Pons (tissue), 1 donor: ENCODE results near the gene AMOTL1.
"Not testable (repeated sequence)": the region's sequence is repeated elsewhere in the genome, so short reads cannot be mapped to it uniquely, and the experiment has no call there.

Source experiments
- DNase-seq: peaks from one replicate; pipeline ENCODE4 v3.0.0-alpha.2; 2016; ENCODE audit warnings: low spot score

AMOTL1 gene

DNA sequence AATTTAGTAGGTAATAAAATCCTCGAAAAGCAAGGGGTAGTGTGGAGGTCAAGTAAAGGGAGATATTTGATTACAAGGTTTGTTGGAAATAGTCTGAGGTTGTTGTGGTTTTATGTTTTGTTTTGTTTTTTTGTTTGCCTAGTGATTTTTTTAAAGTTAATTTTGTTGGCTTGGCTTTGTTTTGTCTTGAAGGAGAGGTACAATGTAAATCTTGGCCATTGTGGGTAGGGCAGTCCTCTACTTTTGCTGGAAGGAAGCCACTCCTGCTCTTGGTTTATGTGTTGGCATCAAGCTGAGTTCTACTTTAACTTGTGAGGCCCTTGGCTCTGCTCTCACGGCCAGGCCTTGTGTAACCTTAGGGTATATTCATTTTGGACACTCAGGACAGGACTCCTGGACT lies 3.2 kb downstream of the AMOTL1 start:
- DNase-seq, result no peak

DNA sequence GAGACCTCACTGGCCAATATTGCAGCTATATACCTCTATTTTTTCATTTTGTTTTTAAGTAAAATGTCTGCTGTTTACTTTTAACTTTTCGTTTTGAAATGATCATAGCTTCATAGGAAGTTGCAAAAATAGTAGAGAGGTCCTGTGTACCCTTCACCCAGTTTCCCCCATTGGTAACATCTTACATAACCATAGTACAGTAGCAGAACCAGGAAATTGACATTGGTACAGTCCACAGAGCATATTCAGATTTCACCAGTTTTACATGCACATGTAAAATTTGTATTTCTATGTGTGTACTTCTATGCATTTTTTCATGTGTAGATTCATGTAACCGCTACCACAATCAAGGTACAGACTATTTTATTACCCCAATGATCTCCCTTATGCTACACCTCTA lies 3.8 kb downstream of the AMOTL1 start:
- DNase-seq, result no peak

DNA sequence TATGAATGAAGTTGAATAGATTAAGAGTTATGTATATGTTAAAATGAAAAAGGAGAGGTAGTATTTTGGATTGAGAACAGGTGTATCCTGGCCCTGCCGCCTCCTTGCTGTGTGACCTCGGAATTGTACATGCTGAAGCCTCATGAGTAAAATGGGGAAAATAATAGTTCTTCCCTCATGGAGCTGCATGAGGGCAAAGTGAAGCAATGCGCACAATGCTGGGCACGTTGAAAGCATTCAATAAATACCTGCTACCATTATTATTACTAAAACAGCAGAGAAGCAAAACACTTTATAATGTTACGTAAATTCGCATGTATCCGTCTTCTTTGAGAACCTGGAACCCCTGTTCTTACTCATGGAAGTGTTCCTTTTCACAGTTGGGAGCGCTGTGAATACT lies 5.7 kb downstream of the AMOTL1 start:
- DNase-seq, result no peak

DNA sequence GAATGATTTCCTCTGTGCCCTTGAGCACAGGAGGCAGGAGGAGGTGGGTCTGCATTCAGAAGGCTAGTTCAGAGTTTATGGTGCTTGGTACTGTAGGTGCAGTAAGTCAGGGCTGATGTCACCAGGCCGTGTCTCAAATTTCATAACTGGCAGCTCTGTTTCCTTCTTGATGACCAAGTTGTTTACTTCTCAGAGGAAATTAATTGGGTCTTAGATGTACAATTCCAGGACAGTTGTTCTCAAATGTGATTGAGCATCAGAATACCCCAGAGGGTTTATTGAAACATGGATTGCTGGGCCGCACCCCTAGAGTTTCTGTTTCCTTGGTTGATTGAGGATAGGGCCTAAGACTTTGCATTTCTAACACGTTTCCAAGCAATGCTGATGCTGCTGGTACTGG lies 6.2 kb downstream of the AMOTL1 start:
- no peak for DNase-seq

DNA sequence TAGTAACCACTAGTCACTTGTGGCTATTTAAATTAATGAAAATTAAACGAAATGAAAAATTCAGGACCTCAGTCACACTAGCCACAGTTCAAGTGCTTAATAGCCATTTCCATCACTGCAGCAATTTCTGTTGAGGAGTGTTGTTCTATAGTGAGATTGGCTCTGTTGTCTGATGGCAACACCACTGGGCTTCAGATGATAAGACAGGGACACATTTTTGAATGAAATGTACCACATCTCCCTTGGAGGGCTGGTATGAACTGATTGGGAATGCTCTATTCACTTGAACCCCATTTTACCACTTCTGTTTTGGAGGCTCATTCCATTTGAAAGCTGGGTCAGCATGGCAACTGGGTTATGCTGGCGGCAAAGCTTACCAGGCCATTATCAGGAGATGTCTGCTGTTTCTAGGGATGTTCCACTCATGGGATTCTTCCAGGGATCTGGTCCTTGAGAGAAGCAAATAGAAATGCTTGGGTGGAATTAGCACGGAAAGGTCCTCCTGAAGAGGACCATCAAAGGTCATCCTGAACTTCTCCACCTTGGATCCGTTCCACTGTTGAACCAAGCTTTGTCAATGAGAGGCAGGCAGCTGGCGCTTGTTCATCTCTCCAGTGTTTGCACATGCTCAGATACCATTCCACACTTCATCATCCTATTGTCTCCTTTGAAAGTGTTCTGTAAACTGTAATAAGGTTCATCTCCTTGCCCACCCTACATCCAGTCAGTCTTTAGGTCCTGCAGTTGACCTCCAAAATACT lies 7.6 kb downstream of the AMOTL1 start:
- DNase-seq, result no peak

DNA sequence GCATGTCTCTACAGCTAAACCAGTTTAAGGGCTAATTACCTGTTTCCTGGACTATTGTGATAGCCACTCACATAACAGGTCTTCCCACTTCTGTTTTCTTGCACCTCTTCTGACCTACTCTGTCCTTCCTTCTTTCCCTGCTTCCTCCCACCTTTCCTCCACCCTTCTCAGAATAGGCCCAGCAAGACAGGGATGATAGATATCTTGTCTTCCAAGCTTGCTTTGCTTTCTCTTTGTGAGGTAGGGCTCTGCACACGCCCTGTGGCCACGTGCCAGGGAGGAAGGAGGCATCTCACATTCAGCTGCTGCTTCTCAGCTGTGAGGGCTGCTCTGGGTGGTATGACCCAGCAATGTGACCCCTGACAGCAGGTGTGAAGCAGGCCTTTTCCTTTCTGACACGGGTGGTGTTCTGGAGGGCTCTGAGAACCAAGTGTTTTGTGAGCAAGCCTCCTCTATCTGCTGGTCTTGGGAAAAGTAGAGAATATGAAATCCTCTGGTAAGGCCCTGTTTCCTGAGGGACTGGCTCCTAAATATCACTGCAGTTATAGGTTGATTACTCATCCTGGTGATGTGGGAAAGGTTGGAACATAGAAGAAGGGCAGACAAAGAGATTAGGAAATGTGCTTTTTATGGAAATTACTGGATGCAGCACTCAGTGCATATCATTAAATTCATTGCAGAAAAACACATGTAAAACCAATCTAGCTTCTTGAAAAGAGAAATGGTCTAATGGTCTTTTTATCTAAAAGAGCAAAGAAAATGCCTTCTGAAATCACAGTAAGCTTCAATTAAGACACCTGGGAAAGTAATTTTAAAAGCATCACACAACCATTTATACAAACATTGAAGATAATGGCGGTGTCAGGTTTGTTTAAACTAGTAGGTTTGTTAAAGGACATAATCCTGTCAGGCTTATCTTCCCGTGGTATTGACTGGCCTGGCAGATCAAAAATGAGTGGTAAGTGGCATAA lies 8.5 kb downstream of the AMOTL1 start:
- DNase-seq, result no peak

DNA sequence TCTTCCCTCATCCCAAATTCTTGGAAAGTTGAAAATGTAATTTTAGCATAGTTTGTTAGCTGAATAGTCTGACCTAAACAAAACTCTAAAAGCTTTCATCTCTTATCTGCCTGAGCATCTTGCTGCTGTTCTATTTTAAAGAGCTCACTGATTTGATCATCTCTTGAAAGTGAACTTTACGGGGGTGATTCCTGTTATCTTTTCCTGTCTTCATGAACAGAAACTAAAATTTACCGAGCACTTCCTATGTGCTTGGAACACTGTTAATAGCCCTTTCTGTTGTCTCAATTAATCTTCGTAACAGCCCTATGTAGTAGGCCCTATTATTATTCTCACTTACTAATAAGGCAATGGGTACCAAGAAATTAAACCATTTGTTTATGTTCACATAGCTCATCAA lies 12.3 kb downstream of the AMOTL1 start:
- no peak for DNase-seq

DNA sequence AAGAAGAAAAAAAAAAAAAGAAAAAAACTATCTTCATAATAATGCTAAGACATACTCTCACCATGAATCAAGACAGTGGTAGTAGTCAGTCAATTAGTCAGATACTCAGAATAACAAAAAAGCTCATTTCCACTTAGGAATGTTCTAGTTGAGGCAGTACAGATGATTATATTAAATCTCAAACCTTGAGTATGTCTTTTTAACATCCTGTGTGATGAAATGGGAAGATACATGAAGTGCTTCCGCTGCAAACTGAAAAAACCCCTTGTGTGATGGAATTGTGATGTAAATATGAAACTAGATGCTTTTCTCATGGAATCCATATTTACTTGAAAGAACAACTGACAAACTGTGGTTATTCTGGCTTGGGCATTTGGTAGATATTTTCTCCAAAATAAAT lies 13.7 kb downstream of the AMOTL1 start:
- no peak for DNase-seq

DNA sequence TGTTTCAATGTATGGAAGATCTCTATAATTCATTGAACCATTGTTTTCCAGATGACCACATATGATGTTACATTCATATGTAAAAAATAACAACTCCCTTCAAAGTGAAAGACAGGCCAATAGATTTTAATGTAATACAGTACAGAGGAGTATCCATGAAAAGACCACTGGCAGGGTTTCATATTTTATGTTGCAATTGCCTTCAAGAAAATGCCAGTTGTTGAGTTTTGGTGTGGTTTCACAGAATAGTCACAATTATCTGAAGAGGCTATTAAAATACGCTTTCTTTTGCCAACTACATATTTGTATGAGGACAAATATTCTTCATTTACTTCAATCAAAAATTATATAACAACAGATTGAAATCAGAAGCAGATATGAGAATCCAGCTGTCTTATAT lies 14.3 kb downstream of the AMOTL1 start:
- no peak for DNase-seq

DNA sequence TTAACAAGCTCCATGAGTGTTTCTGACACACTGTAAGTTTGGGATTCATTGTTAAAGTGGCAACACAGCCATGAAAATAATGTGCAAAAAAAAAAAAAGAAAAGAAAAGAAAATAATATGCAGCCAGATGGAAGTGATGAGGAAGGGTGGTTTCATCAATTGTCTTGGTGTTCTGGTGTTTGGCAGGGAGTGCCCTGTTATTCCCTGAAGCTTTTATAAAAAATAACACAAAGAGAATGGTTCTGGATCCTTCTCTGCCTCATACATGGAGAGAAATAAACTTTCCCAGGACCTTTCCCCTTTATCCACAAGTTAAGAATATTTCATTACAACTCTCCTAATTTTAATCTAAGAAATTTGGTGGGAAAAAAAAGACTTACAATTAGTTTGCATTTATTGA lies 16.7 kb downstream of the AMOTL1 start:
- no peak for DNase-seq

DNA sequence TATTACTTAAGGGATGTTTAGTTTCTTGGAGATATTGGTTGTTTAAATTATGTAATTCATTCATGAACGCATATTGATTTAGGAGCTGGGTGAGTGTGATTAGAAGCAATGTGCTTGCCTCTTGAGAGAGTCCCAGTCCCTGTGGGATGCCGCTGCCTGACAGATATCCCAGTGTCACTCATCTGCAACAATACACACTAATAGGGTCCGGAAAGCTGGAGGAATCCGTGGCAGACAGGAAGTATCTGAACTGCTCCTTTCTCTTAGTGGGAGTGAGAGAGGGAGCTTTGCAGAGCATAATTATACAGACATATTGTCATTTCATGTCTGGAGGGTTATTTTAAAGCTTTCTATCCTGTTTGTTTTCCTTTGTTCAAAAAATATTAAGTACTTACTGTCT lies 17.4 kb downstream of the AMOTL1 start:
- DNase-seq, result no peak

DNA sequence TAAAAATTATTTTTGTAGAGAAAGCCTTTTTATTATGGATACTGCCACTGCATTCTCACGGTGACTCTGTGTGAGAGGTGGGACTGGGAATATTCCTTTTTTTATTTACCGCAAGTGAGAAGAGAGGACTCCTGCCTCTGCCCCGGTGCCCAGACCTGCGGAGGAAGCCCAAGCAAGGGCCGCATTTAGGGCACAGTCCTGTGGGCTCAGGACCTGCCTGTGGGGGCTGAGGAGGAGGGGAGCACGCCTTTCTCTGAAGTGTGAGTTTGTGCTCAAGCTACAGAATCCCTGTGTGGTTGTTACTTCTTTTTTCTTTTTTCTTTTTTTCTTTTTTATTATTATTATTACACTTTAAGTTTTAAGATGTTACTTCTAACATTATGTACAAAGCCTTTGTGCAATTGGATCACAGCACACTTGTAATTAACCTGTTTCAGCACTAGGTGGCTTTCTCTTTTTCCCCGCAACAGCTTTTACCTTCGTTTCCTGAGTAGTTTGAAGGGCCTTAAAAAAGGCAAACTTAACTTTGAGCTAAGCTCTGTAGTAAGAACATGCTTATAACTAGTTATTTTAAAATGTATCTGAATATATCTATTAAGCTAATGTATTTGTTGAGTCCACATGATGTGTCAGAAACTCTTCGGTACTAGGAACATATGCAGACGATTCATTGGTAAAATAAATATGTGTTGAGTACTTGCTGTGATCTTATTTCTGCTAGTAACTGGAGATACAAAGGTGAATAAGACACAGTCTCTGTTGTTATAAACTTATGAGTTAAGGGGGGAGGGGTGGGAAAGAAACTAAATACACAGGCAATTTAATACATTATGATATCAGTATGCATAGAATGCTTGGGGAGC lies 18.3 kb downstream of the AMOTL1 start:
- no peak for DNase-seq

DNA sequence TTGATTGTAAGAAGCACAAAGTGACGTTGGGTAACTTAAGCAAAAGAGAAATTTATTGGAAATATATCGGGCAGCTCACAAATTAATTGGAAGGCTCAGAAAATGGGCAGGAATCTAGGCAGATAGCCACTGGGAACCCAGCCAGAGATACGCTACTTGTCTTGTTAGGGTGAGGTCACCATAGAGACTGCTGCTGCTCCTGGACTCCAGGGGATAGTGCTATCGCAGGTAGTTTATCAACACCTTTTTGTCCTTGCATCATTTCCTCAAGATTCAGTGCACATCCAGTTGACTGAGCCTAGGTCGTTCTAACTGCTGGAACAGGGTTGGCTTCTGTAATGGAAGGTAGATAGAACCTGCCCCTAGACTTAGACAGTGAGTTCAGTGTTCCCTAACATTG lies 19.6 kb downstream of the AMOTL1 start:
- no peak for DNase-seq

DNA sequence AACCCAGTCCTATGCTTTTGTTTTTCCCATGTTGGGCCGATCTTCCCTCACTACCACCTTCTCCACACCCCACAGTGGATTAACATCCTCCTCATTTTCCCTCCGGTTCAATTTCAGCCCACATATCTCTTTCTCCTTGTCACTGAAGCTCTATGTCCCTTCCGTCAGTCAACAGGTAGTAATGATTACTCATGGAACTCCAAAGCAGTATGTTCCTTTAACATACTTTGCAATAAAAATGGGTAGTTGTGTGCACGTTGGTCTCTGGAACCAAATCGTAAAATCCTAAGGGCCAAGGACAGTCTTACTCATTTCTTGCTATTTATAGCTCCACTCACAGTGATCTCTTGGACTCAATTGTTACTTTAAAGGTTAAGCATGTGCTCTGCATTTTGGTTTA lies 20.2 kb downstream of the AMOTL1 start:
- no peak for DNase-seq

DNA sequence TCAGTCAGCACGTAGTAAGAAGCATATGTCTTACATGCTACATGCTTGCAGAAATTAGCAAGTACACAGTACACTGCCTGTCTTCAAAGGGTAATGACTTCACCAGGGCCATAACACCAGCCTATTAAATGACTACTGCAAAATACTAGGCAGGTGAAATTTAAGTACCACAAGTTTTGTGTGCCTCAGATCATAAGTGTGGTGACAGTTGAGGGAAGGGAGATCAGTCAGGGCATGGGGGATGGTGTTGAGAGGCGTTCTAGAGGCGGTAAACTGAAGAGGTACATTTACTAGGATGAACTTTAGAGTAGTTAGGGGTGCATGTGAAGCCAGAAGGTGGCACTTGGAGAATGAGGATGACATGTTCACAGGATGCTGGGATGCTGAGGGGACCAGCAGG lies 22.0 kb downstream of the AMOTL1 start:
- no peak for DNase-seq

DNA sequence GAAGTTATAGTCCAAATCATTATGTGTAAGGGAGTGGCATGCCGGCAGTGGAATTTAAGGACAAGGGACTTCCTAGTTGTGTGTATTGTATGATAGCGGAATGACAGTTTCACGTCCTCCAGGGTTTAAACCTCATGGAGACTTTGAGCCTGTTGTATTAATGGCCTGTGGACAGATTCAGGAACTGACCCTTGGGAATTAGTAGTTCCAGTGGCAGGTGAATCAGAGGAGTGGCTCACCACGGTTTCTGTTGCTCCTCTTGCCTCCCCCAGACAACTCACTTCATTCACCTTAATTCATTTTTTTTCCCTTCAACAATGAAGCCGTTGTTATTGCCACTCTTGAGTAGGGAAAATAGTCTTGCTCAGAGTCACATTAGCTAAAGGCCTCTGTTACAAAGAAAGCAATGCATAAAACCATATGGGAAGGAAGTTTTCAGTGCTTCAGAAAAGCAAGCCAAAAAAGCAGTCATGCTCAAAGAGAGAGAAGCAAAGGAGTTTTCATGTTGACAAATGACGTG lies 22.6 kb downstream of the AMOTL1 start:
- no peak for DNase-seq

DNA sequence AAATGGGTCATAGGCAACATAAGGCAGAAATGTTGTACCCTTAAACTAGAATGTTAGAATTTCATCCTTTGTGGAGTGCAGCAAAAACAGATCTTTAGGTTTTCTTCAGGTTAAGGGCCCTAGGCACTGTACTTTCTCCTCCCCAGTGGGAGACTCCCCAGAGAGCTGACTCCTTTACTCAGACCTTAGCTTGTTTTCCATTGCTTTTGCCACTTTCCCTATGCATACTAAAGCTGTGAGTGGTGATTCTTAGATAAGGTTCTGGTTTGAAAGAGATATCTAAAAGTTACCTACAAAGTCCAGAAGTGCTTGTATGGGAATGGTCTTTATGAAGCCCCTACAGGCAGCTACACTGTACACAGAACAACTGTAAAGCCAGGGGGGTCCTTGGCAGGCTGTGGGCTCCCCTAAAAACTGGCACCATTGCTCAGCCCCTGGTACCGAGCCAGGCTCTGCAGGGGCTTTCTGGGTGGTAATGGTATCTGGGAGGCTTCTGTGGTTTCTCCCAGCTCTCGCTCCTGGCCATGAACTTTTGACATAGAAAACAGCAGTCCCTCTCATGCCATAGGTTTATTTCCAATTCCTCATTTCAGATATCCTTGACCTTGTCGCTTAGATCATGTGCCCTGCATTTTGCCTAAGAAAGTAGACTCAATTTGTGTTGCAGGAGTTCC lies 23.2 kb downstream of the AMOTL1 start:
- DNase-seq, result no peak

DNA sequence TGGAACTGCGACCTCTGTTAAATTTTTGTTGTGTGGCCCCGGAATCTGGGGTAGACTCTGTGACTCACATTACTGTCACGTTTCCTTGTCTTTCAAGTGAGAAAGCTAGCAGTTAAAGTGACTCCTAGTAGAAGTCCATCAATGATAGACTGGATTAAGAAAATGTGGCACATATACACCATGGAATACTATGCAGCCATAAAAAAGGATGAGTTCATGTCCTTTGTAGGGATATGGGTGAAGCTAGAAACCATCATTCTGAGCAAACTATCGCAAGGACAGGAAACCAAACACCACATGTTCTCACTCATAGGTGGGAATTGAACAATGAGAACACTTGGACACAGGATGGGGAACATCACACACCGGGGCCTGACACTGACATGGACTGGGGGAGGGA lies 23.8 kb downstream of the AMOTL1 start:
- not testable (repeated sequence) for DNase-seq

DNA sequence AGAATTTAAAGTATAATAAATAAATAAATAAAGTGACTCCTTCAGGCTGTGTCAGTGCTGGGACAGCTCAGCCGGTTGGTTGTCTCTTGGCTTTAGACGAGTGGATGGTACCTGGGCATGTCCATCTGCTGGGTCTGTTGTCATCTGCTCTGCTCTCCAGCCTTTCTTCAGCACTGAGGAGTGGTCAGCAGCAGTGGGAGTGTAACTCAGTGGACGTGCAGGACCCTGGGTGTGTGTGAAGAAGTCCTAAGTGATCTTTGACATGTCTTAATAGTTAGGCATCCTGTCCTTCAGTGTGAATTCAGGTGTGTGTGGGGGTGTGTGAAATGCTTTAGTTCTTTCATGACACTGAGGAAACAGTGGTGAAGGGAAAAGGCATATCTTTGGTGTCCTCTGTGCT lies 24.3 kb downstream of the AMOTL1 start:
- DNase-seq, result no peak

DNA sequence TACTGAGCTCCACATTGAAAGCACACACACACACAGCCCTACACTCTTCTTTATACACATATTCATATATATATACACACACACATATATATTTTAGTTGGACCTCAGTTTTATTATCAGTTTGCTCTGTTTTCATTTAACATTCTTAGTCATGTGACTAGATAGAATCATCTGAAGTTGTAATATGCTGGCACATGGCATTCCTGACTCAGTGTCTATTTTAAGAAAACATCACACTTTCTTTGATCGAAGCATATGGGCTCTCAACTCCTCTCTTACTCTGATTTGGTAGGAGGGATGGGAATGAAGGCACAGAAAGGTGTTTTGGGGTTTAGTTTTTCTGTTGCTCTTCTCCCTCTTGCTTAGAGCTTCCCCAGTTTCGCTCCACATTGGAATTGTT lies 24.8 kb downstream of the AMOTL1 start:
- DNase-seq, result no peak

DNA sequence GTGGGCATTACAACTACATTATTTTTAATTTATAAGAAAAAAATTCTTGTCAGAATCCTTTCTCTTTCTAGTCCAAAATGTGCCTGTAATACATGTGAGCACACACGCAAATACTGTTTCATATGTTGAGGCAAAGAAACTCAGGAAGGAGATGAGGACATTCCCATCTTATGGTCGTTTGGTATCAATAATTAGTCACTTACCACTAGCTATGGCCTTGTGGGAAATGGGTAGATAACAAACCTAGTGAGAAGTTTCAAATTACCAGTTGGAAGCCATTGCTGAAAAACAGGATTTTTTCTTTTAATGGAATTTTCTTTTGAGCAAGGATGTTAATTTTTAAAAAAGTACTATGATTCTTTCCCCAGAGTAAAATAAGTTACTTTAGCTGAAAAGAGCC lies 25.7 kb downstream of the AMOTL1 start:
- no peak for DNase-seq
